GM20000 (cell line): Measurements from ENCODE around the gene KLF1.
A peak's percentile ranks its signal among the peaks of the same experiment; 100 is the strongest.
"Not testable (repeated sequence)": the region's sequence is repeated elsewhere in the genome, so short reads cannot be mapped to it uniquely, and the experiment has no call there.

ENCODE experiments used
- DNase-seq: peaks from one replicate; pipeline ENCODE4 v3.0.0; 2012; ENCODE audit warnings: low spot score
- TF ChIP-seq, protein P1 (sequence below): IDR thresholded peaks from 2 replicates; pipeline ENCODE4 v1.5.1; 2012; ENCODE audit warnings: mild to moderate bottlenecking, control low read depth; ENCODE audit errors: extremely low read depth, missing control alignments

KLF1 gene

DNA sequence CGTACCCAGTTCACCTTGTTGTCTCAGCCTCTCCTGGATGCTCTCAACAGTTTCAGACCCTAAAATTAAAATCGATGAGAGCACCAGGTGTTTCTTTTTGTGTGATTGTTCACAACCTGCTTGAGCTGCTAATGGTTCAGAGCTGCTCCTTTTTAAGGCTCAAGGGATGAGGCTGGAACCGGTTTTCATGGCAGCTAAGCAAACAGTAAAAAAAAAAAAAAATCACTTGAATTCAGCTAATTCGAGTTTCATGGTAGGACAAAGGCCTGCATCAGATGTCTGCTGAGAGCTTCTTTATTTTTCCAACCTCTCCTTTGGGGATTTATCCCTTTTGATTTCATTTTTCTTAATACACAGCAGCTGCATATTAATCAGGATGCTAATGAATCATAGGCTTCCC is 25.6 kb upstream of the KLF1 start:
- TF ChIP-seq, protein P1, sequence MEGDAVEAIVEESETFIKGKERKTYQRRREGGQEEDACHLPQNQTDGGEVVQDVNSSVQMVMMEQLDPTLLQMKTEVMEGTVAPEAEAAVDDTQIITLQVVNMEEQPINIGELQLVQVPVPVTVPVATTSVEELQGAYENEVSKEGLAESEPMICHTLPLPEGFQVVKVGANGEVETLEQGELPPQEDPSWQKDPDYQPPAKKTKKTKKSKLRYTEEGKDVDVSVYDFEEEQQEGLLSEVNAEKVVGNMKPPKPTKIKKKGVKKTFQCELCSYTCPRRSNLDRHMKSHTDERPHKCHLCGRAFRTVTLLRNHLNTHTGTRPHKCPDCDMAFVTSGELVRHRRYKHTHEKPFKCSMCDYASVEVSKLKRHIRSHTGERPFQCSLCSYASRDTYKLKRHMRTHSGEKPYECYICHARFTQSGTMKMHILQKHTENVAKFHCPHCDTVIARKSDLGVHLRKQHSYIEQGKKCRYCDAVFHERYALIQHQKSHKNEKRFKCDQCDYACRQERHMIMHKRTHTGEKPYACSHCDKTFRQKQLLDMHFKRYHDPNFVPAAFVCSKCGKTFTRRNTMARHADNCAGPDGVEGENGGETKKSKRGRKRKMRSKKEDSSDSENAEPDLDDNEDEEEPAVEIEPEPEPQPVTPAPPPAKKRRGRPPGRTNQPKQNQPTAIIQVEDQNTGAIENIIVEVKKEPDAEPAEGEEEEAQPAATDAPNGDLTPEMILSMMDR: no peak
- DNase-seq: no peak

GRCh38 chr19:12907166-12907565 is 20.2 kb upstream of the KLF1 start:
- no peak for DNase-seq
- TF ChIP-seq, protein P1: no peak

DNA sequence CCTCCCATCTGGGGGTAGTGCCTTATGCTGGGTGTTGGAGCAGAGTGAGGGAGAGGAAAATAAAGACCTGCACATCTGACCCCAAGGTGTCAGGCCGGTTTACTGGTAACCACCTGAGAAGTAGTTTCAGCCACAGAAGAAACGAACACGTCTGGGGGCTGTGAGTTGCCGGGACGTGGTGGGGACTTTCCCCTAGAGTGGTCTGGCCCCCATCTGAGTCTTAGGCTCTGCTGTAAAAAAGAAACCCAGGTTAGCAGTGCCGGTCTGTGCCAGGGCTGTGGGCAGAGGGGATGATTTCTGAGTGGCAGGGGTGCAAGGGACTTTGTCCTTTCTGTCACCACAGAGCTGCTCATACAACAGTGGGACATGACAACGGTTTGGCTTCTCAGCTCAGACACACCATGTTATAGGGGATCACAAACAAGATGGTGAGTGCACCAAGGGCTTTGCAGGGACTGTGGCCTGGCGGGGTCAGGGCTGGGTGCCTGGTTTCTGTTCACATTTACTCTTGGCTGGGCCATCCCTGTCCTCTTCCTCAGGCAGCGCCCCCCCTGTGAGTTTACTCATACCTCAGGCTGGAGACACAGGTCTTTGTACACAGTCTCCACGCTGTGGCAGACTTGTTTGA is 13.0 kb upstream of the KLF1 start:
- DNase-seq: peak; percentile 75

GRCh38 chr19:12896460-12896859 is 9.5 kb upstream of the KLF1 start:
- TF ChIP-seq, protein P1: no peak
- no peak for DNase-seq

More for the DNA sequence above, 13.0 kb upstream of the KLF1 start:
- TF ChIP-seq, protein P1: no peak

GRCh38 chr19:12893582-12893981 is 6.6 kb upstream of the KLF1 start:
- TF ChIP-seq, protein P1: no peak
- DNase-seq: no peak

DNA sequence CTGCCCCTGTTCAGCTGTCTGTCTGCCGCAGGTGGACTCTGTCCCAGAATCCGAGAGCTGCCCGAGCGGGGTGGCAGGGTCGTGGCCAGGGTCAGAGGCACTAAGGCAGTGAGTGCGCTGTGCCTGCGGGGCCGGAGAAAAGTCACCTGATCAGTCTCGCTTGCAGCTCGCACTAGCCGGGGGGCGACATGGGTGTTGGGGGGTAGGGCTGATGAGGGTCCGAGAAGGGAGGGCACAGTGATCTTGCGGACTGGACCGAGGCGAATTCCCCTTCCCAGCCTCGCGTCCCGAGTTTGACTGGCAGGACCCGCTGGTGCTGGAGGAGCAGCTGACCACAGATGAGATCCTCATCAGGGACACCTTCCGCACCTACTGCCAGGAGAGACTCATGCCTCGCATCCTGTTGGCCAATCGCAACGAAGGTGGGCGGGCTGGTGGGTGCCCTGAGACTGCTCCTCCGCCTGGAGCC is 4.6 kb upstream of the KLF1 start:
- TF ChIP-seq, protein P1: no peak
- DNase-seq: no peak

GRCh38 chr19:12890787-12891552 is 4.0 kb upstream of the KLF1 start, which contains the start of gene GCDH:
TSS of gene GCDH (plus strand) at chr19:12891160. CDS start at chr19:12891305, 145 bp downstream.
- DNase-seq: peak; percentile 96
- TF ChIP-seq, protein P1: no peak

DNA sequence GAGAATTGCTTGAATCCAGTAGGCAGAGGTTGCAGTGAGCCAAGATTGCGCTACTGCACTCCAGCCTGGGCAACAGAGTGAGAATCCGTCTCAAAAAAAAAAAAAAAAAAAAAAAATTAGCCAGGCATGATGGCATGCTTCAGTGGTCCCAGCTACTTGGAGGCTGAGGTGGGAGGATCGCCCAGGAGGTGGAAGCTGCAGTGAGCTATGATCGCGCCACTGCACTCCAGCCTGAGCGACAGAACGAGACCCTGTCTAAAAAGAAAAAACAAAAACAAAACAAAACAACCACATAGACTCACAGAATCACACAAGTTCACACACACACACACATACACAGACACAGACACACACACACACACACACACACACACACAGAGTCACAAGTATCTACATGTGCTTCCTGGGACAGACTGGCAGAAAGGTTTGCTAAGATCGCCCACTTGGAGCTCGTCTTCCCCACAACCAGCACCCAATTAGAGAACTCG is 3.3 kb upstream of the KLF1 start:
- DNase-seq: not testable (repeated sequence)
